Measurements from ENCODE around the gene KCNK7.
A peak's percentile ranks its signal among the peaks of the same experiment; 100 is the strongest.

The KCNK7 gene

GRCh38 chr11:65625628-65626342 is 30.2 kb upstream of the KCNK7 start:
- DNase-seq = no peak

- no peak for DNase-seq
These were observed 29.5 kb upstream of the KCNK7 start for GRCh38 chr11:65624931-65625627.

- no peak for DNase-seq
These were observed 28.4 kb upstream of the KCNK7 start for GRCh38 chr11:65623852-65624616.

- DNase-seq = no peak
These were observed 27.6 kb upstream of the KCNK7 start for GRCh38 chr11:65623177-65623576.

GRCh38 chr11:65622011-65622410 is 26.4 kb upstream of the KCNK7 start:
- no peak for DNase-seq

- DNase-seq = no peak
These were observed 25.9 kb upstream of the KCNK7 start for GRCh38 chr11:65621460-65621859.

- no peak for DNase-seq
These were observed 25.1 kb upstream of the KCNK7 start for GRCh38 chr11:65620666-65621065.

- DNase-seq = no peak
These were observed 23.8 kb upstream of the KCNK7 start for GRCh38 chr11:65619281-65619928.

GRCh38 chr11:65618763-65619162 is 23.2 kb upstream of the KCNK7 start:
- DNase-seq = no peak

GRCh38 chr11:65617990-65618751 is 22.6 kb upstream of the KCNK7 start:
- DNase-seq = no peak

- no peak for DNase-seq
These were observed 21.7 kb upstream of the KCNK7 start for GRCh38 chr11:65617136-65617850.

- DNase-seq = no peak
These were observed 21.0 kb upstream of the KCNK7 start for GRCh38 chr11:65616575-65617001.

GRCh38 chr11:65615950-65616574 is 20.5 kb upstream of the KCNK7 start:
- no peak for DNase-seq

GRCh38 chr11:65615229-65615949 is 19.8 kb upstream of the KCNK7 start, which contains the start of gene PCNX3:
Gene PCNX3, plus strand, starts transcription at chr11:65615776. Its CDS starts 536 bp downstream, at chr11:65616312.
- peak; percentile 100 for DNase-seq

GRCh38 chr11:65613091-65613928 is 17.7 kb upstream of the KCNK7 start:
- DNase-seq = no peak

GRCh38 chr11:65612691-65613090 is 17.1 kb upstream of the KCNK7 start:
- no peak for DNase-seq

GRCh38 chr11:65611758-65612603 is 16.4 kb upstream of the KCNK7 start:
- no peak for DNase-seq

- DNase-seq = no peak
These were observed 15.6 kb upstream of the KCNK7 start for GRCh38 chr11:65611028-65611757.

Measured in activated T-cell treated with anti-CD3 and anti-CD28 coated beads for 4 hours (primary cell).